ENCODE results near the gene POC1A. TPM values are rescaled to one million over a fixed set of nuclear protein-coding genes. Genes with fewer than 3 reads are reported as not detected.

The POC1A gene
- total RNA-seq: 10 to 100 TPM; 32.3 to 32.7 TPM

DNA sequence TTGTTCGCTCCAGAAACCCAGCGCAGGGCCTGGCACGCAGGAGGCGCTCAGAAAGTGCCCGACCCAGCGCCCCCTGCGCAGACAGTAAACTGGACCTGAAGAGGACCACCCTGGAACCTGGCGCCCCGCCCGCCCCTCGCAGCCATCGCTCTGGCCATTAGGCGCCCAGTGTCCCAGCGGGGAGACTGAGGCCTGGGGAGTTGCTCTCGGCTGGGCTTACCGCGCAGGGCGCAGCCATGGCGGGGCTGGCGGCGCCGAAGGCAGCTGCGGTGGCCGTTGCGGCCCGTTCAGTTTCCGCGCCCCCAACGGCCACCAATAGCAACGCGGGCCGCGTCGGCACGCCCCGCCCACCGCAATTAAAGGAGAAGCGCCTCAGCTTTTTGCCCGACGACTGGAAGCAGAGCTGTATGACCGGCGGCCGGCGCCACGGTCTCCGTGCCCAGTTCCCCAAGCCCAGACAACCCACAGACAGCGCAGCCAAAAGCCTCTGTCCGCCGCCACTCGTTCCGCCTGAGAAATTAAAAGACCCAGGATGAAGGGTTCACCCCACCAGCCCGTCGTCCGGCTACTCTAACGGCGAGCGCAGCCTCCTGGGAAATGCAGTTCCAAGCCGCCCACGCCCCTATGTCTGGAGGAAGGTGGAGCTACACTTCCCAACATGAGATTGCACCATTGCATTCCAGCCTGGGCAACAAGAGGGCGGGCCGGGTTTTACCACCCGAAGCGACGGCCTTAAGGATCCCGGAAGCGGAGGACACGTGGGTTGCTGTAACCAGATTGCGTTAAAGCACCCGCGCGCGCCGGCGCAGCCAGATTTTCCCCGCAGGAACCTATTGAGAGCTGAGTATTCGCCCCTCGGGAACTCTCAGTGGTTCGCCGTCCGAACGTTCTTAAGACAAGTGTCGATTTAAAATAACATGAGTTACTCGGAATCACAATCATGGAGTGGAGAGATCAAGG lies at the start of gene POC1A:
TSS of gene POC1A (minus strand) at position 289 of the 960 bp plus-strand sequence. CDS start at position 238, 51 bp downstream.
- CTCF ChIA-PET: interaction anchor here (1.2 to 2.9 kb wide), 6 partner anchors 10 to 185 kb away, joined by 3 to 14 read pairs (median 6); partner anchors contain the start of gene DUSP7
- H3K27ac Mint-ChIP-seq: peak within 1 kb of the TSS; percentile 92
- H3K27me3 Mint-ChIP-seq (ENCODE audit: low read depth): no peaks in the 10 kb centered on the region
- intact Hi-C loops (cut with micrococcal nuclease): loop anchor here (1.0 to 5.0 kb wide), 11 partner anchors 44 to 654 kb away; partner anchors contain the start of genes ACY1, ALAS1, DCAF1 and NISCH
- no peaks in the 10 kb centered on the region for H3K9me3 Mint-ChIP-seq
- DNase-seq: peak; percentile 96
- peak within 1 kb of the TSS; percentile 91 for H3K4me3 Mint-ChIP-seq
- peaks cover 18% of the 10 kb centered on the region for H3K4me1 Mint-ChIP-seq (ENCODE audit: low read depth)
- H3K36me3 Mint-ChIP-seq (ENCODE audit: low read depth): peaks cover 3% of the 10 kb centered on the region

DNA sequence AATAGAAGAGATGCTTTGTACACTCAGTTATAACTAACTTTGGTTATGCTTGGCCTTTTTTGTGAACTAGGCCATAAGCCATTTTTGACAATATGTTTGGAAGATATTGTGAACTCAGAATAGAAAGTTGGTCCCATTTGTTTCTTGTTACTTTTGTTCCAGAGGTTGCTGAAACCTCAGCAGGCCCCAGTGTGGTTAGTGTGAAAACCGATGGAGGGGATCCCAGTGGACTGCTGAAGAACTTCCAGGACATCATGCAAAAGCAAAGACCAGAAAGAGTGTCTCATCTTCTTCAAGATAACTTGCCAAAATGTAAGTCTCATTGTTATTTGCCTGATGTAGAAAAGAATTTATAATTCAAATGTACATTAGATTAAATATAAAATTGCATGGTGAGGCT lies 49.5 kb upstream of the POC1A start:
- Mint-ChIP-seq H3K4me1 (ENCODE audit: low read depth) (peaks cover 34% of the 10 kb centered on the region), H3K27ac (no peak overlapping the region), H3K36me3 (ENCODE audit: low read depth) (peaks cover 69% of the 10 kb centered on the region), H3K4me3 (no peak overlapping the region), H3K9me3 (no peaks in the 10 kb centered on the region), H3K27me3 (ENCODE audit: low read depth) (no peaks in the 10 kb centered on the region)
- intact Hi-C loops (cut with micrococcal nuclease): no loop called here
- DNase-seq: no peak
- CTCF ChIA-PET: interaction anchor here (0.6 to 1.1 kb wide), 3 partner anchors 18 to 136 kb away, joined by 3 read pairs; no protein-coding TSS in a partner anchor

DNA sequence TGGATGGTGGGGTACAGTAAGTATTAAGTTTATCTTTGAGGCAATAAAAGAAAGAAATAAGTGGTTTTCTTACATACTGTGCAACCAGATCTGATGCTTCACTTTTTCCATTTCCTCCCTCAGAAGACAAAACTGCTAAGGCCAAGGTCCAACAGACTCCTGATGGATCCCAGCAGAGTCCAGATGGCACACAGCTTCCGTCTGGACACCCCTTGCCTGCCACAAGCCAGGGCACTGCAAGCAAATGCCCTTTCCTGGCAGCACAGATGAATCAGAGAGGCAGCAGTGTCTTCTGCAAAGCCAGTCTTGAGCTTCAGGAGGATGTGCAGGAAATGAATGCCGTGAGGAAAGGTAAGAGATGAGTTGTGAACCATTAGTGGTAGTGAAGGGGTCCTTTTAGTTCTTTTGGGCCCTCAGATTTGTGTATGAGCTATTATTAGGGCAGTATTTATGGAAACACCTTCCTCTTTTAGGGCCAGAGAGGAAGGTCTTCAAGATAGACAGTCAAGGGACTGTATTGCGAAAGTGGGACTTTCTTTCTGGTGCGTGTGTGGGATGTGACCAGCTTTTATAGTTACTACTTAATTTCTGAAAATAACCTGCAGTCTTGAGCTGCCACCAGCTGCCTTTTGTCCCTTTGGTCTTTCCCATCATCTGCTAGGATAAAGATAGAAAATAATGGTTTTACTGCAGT lies 48.3 kb upstream of the POC1A start:
- Mint-ChIP-seq H3K27ac (no peak overlapping the region), H3K4me3 (no peak overlapping the region), H3K4me1 (ENCODE audit: low read depth) (peaks cover 41% of the 10 kb centered on the region), H3K36me3 (ENCODE audit: low read depth) (peaks cover 58% of the 10 kb centered on the region), H3K9me3 (no peaks in the 10 kb centered on the region), H3K27me3 (ENCODE audit: low read depth) (no peaks in the 10 kb centered on the region)
- intact Hi-C loops (cut with micrococcal nuclease): no loop called here
- CTCF ChIA-PET: interaction anchor here (0.6 to 2.6 kb wide), 6 partner anchors 17 to 137 kb away, joined by 3 to 11 read pairs (median 4); no protein-coding TSS in a partner anchor
- DNase-seq: no peak

- Mint-ChIP-seq H3K36me3 (ENCODE audit: low read depth) (peaks cover 52% of the 10 kb centered on the region), H3K4me1 (ENCODE audit: low read depth) (peaks cover 52% of the 10 kb centered on the region), H3K27me3 (ENCODE audit: low read depth) (no peaks in the 10 kb centered on the region), H3K9me3 (no peaks in the 10 kb centered on the region), H3K27ac (no peak overlapping the region), H3K4me3 (no peak overlapping the region)
- CTCF ChIA-PET: interaction anchor here (0.6 to 2.6 kb wide), 5 partner anchors 20 to 689 kb away, joined by 3 to 11 read pairs (median 4); partner anchors contain the start of gene WDR82
- DNase-seq: no peak
- intact Hi-C loops (cut with micrococcal nuclease): no loop called here
Measured at GRCh38 chr3:52200981-52201679, 46.9 kb upstream of the POC1A start.

DNA sequence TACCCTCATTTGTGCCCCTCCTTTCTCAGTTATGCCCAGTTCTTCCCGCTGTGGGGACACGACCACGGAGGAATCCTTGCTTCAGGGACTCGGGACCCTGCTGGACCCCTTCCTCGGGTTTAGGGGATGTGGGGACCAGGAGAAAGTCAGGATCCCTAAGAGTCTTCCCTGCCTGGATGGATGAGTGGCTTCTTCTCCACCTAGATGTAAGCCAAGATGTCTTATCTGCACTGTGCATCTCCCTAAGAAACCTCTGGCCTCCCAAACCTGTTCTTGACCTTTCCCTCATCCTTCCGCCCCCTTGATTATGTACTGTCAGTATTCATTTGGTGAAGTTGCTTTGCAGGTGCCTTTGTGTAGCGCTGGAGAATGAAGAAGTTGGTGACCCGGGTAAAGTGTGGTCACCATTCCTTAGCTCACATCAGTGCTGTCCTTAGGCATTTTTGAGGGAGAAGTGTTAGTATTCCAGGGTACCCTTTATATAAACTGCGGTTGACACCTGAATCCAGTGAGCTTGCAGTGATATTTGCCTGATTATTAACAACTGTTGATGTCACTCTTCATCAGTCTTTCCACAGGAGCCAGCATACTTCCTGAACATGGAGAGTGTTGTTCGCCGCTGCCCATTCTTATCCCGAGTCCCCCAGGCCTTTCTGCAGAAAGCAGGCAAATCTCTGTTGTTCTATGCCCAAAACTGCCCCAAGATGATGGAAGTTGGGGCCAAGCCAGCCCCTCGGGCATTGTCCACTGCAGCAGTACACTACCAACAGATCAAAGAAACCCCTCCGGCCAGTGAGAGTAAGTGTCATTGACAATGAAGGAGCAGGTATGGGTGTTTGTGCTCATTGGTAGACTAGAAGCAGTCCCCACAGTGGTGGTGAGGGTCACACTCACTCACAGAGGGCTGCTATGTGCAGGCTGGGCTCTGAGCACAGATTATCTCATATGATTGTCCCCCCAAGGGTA lies 44.7 kb upstream of the POC1A start:
- no peak for DNase-seq
- H3K27ac Mint-ChIP-seq: peak overlapping the region; percentile 84
- H3K4me3 Mint-ChIP-seq: peak overlapping the region; percentile 92
- CTCF ChIA-PET: interaction anchor here (0.9 kb wide), 1 partner anchor 10 kb away, joined by 3 read pairs; no protein-coding TSS in a partner anchor
- H3K36me3 Mint-ChIP-seq (ENCODE audit: low read depth): peaks cover 36% of the 10 kb centered on the region
- peaks cover 56% of the 10 kb centered on the region for H3K4me1 Mint-ChIP-seq (ENCODE audit: low read depth)
- no peaks in the 10 kb centered on the region for H3K9me3 Mint-ChIP-seq
- intact Hi-C loops (cut with micrococcal nuclease): loop anchor here (1.0 kb wide), 4 partner anchors 18 to 257 kb away; partner anchors contain the start of genes PARP3, POC1A and TWF2
- no peaks in the 10 kb centered on the region for H3K27me3 Mint-ChIP-seq (ENCODE audit: low read depth)

DNA sequence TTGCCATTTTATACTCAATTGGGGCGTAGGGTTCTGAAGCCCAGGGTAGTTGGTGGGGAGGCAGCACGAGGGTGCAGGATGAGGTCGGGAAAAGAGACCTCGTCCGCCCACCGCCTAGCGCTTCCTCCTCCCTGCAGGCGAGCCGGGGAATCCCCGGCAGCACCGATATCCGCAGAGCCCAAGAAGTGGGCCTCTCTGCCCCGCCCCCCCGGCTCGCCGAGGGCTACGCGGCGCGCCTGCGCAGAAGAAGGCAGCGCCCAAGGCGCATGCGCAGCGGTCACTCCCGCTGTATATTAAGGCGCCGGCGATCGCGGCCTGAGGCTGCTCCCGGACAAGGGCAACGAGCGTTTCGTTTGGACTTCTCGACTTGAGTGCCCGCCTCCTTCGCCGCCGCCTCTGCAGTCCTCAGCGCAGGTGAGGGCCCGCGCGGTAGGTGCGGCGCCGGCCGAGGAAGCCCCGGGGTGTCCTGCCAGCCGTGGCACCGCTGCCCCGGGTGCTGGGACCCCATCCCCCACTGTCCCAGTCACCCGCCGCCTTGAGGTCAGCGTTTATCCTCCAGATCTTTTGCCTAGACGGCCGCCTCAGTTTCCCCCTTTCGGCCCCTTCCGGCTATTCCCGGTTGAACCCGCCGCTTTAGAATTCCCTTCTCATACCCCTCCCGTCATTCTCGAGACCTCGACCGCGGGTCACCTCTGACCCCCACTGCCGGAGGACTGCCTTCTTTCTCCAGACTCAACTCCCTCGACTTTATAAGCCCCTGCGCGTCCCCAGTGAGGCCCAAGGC lies 43.8 kb upstream of the POC1A start, which contains the start of gene ALAS1:
TSS of gene ALAS1 (plus strand) at position 319 of the 784 bp plus-strand sequence. CDS start 1,082 bp downstream, outside the sequence.
- DNase-seq: peak; percentile 94
- peaks cover 29% of the 10 kb centered on the region for H3K36me3 Mint-ChIP-seq (ENCODE audit: low read depth)
- peaks cover 56% of the 10 kb centered on the region for H3K4me1 Mint-ChIP-seq (ENCODE audit: low read depth)
- intact Hi-C loops (cut with micrococcal nuclease): loop anchor here (1.0 kb wide), 5 partner anchors 19 to 256 kb away; partner anchors contain the start of genes PARP3, POC1A and TWF2
- no peaks in the 10 kb centered on the region for H3K27me3 Mint-ChIP-seq (ENCODE audit: low read depth)
- H3K9me3 Mint-ChIP-seq: no peaks in the 10 kb centered on the region
- CTCF ChIA-PET: interaction anchor here (1.3 to 1.8 kb wide), 3 partner anchors 22 to 197 kb away, joined by 4 to 14 read pairs (median 5); no protein-coding TSS in a partner anchor
- peak within 1 kb of the TSS; percentile 92 for H3K4me3 Mint-ChIP-seq
- peak within 1 kb of the TSS; percentile 84 for H3K27ac Mint-ChIP-seq

DNA sequence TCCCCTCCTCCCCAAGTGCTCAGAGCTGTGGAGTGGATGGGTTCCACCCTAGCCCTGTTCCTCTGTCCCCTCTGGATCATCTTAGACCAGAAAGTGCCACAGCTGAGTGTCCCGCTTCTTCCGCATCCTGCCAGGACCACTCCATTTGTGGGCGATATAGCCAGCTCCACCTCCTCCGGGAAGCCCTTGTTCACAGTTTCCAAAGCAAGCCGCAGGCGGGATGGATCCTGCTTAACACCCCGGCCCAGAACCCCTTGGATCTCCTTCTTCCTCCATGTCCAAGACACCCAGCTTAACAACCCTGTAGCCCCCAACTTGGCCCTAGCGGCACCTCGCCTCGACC lies 43.2 kb upstream of the POC1A start:
- Mint-ChIP-seq H3K4me1 (ENCODE audit: low read depth) (peaks cover 54% of the 10 kb centered on the region), H3K27me3 (ENCODE audit: low read depth) (no peaks in the 10 kb centered on the region), H3K27ac (peak overlapping the region; percentile 84), H3K36me3 (ENCODE audit: low read depth) (peaks cover 24% of the 10 kb centered on the region), H3K9me3 (no peaks in the 10 kb centered on the region), H3K4me3 (peak overlapping the region; percentile 92)
- no peak for DNase-seq
- CTCF ChIA-PET: interaction anchor here (1.3 to 1.8 kb wide), 3 partner anchors 23 to 196 kb away, joined by 4 to 14 read pairs (median 5); no protein-coding TSS in a partner anchor
- intact Hi-C loops (cut with micrococcal nuclease): loop anchor here (1.0 kb wide), 1 partner anchor 140 kb away; no protein-coding TSS in a partner anchor

DNA sequence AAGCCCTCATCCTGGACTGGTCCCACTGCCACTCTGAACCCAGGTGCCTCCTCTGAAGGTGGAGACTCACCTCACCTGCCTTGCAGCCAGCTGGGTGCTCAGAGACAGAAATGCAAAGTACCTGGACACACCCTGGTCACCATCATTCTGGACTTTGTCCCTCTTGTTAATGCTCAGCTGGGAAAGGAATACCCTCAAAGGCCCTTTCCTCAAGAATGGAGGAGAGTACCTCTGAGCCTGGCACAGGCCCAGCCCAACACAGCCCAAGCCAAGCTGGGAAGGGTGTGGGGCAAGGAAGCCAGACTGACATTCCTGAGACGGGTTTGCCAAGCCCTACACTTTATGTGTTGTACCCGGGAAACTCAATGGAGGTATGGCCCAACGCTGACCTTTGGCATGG lies 42.8 kb upstream of the POC1A start:
- intact Hi-C loops (cut with micrococcal nuclease): loop anchor here (1.0 kb wide), 1 partner anchor 140 kb away; no protein-coding TSS in a partner anchor
- H3K4me3 Mint-ChIP-seq: no peak overlapping the region
- peak overlapping the region; percentile 4 for H3K27ac Mint-ChIP-seq
- CTCF ChIA-PET: interaction anchor here (1.3 to 1.8 kb wide), 3 partner anchors 23 to 196 kb away, joined by 4 to 14 read pairs (median 5); no protein-coding TSS in a partner anchor
- H3K27me3 Mint-ChIP-seq (ENCODE audit: low read depth): no peaks in the 10 kb centered on the region
- H3K36me3 Mint-ChIP-seq (ENCODE audit: low read depth): peaks cover 21% of the 10 kb centered on the region
- DNase-seq: no peak
- H3K9me3 Mint-ChIP-seq: no peaks in the 10 kb centered on the region
- peaks cover 49% of the 10 kb centered on the region for H3K4me1 Mint-ChIP-seq (ENCODE audit: low read depth)

- Mint-ChIP-seq H3K9me3 (no peaks in the 10 kb centered on the region), H3K27ac (no peak overlapping the region), H3K27me3 (ENCODE audit: low read depth) (no peaks in the 10 kb centered on the region), H3K36me3 (ENCODE audit: low read depth) (peaks cover 14% of the 10 kb centered on the region), H3K4me1 (ENCODE audit: low read depth) (peaks cover 38% of the 10 kb centered on the region), H3K4me3 (no peak overlapping the region)
- DNase-seq: no peak
- CTCF ChIA-PET: interaction anchor here (1.4 to 1.8 kb wide), 2 partner anchors 24 to 143 kb away, joined by 5 read pairs; no protein-coding TSS in a partner anchor
- intact Hi-C loops (cut with micrococcal nuclease): no loop called here
Measured at GRCh38 chr3:52195823-52196331, 41.7 kb upstream of the POC1A start.

DNA sequence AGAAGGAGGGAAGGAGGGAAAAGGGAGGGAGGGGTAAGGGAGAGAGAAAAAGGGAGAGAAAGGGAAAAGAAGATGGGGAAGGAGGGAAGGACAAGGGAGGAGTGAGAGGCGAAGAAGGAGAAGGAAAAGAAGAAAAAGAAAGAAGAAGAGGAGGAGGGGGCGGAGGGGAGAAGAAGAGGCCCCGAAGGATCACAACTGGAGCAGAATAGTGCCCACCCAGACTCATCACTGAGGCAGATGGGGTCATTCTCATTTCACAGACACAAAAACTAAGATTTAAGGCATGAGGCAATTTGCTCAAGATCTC lies 41.0 kb upstream of the POC1A start:
- H3K27me3 Mint-ChIP-seq (ENCODE audit: low read depth): no peaks in the 10 kb centered on the region
- intact Hi-C loops (cut with micrococcal nuclease): no loop called here
- CTCF ChIA-PET: interaction anchor here (1.4 kb wide), 1 partner anchor 25 kb away, joined by 5 read pairs; no protein-coding TSS in a partner anchor
- no peaks in the 10 kb centered on the region for H3K9me3 Mint-ChIP-seq
- H3K27ac Mint-ChIP-seq: no peak overlapping the region
- DNase-seq: no peak
- H3K4me3 Mint-ChIP-seq: no peak overlapping the region
- H3K4me1 Mint-ChIP-seq (ENCODE audit: low read depth): peaks cover 35% of the 10 kb centered on the region
- peaks cover 11% of the 10 kb centered on the region for H3K36me3 Mint-ChIP-seq (ENCODE audit: low read depth)
